Testis (tissue), 3 donors: ENCODE measurements around the gene KHSRP. TPM values are rescaled to one million over a fixed set of nuclear protein-coding genes. Genes with fewer than 3 reads are reported as not detected.

Experiments used
- DNase-seq: peaks from one replicate; pipeline ENCODE4 v3.0.0-alpha.2; 2019
- H3K27ac ChIP-seq, 2 donors: fragments of 200-600 bp; sonication (generic); one replicate each; pipeline ENCODE4 v1.5.1; 2019
- H3K27me3 ChIP-seq: fragments of 200-600 bp; sonication (generic); one replicate; pipeline ENCODE4 v1.5.1; 2019
- H3K36me3 ChIP-seq: fragments of 200-600 bp; sonication (generic); one replicate; pipeline ENCODE4 v1.5.1; 2017; ENCODE audit warnings: low read depth; ENCODE audit errors: missing control alignments
- H3K4me1 ChIP-seq: fragments of 200-600 bp; sonication (generic); one replicate; pipeline ENCODE4 v1.5.1; 2019
- H3K4me3 ChIP-seq, 2 donors: fragments of 200-600 bp; sonication (generic); one replicate each; pipeline ENCODE4 v1.5.1; 2017 to 2019
- H3K9me3 ChIP-seq: fragments of 200-600 bp; sonication (generic); one replicate; pipeline ENCODE4 v1.5.1; 2017
- CTCF ChIP-seq, 3 experiments: fragments of 450-650 bp in 2 of 3; fragments of 200-600 bp in 1 of 3; sonication (generic) in 1 of 3; IDR thresholded peaks; one replicate each; pipeline ENCODE4 v1.5.1; 2016 to 2019; ENCODE audit warnings: antibody characterized with exemption in 3 of 3, mild to moderate bottlenecking in 2 of 3, moderate library complexity in 1 of 3
- POLR2A ChIP-seq: fragments of 450-650 bp; IDR thresholded peaks from one replicate; pipeline ENCODE4 v1.6.1; 2017; ENCODE audit warnings: antibody characterized with exemption, mild to moderate bottlenecking, moderate library complexity
- WGBS, 2 donors: methylation state at CpG; one replicate each; pipeline ENCODE4 v1.1.5; 2018; 5-methylcytosine and 5-hydroxymethylcytosine counted together
- intact Hi-C: fragments of 100-400 bp; cut with DNase I; formaldehyde crosslinking; loops from one replicate; pipeline ENCODE4 v1.15.1; 2023; ENCODE audit warnings: low total_unique reads
- polyA plus RNA-seq: library from polyadenylated mRNA; stranded (reverse); fragments of 350-450 nt; fragmentation: Illumina TruSeq; extraction: RNeasy Lipid Tissue Mini Kit (QIAGEN cat#74804); gene quantifications from one replicate; pipeline ENCODE4 v1.2.3, GENCODE V29; 2014; ENCODE audit warnings: low read depth, low replicate concordance; ENCODE audit not compliant: insufficient read depth
- total RNA-seq, 2 donors: library from RNA; depleted of rRNA; stranded (reverse); fragments of >200 nt; gene quantifications; one replicate each; pipeline ENCODE4 v1.2.3, GENCODE V29; 2016

The KHSRP gene
- total and polyA plus RNA-seq, 3 donors from 2014 or later: 279 to 358 (median 336) TPM

DNA sequence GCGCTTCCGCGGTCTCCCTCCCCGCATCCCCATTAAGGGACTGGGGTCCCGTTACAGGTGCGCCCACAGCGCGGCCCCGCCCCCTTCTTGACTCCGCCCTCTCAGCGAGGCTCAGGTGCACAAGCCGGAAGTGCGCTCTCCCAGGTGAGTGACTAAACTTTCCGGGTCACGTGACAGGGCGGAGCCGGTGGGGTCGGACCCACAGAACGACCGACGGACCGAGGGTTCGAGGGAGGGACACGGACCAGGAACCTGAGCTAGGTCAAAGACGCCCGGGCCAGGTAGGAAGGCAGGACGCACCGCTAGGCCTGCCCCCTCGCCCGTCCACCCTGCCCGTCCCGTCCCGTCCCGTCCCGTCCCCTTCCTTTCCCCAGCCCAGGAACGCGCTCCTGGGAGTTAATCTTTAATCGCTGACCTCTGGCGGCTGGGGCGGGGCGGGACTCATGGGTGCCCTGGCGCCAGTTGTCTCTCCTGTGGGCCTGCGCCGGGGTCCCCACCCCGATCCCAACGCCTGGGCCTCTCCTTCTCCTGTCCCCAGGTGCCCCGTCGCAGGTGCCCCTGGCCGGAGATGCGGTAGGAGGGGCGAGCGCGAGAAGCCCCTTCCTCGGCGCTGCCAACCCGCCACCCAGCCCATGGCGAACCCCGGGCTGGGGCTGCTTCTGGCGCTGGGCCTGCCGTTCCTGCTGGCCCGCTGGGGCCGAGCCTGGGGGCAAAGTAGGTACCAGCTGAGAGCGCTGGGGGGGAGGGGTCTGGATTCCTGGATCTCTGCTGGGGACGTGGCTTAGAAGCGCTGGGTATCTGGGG, 39.7 kb upstream of the KHSRP start, which contains the start of gene CRB3:
Gene CRB3 (plus strand): TSS at position 202 of the 804 bp plus-strand sequence. CDS start 431 bp downstream, at position 633.
- peak; percentile 37 for DNase-seq
- Histone ChIP-seq H3K4me1 (peaks cover 3% of the 10 kb centered on the region), H3K27me3 (no peaks in the 10 kb centered on the region), H3K27ac (no peak within 1 kb of the TSS), H3K36me3 (no peaks in the 10 kb centered on the region), H3K4me3 (peak within 1 kb of the TSS in 1 of 2 donors; percentile 12), H3K9me3 (no peaks in the 10 kb centered on the region)
- intact Hi-C loops: no loop called here
- WGBS, 2 donors: 4% methylated on average over 10 to 58 of the region's 65 CpGs
- TF ChIP-seq POLR2A (no peak), CTCF (IDR thresholded peaks at IDR 0.05) (no peak)

- H3K4me1 ChIP-seq: peaks cover 13% of the 10 kb centered on the region
- no peaks in the 10 kb centered on the region for H3K36me3 ChIP-seq
- no peak overlapping the region for H3K27ac ChIP-seq
- WGBS, 2 donors: 1% methylated on average over 28 to 53 of the region's 57 CpGs
- TF ChIP-seq CTCF (IDR thresholded peaks at IDR 0.05) (peak in 2 of 3 experiments; percentile 37 to 47), POLR2A (no peak)
- DNase-seq: peak; percentile 99
- H3K27me3 ChIP-seq: no peaks in the 10 kb centered on the region
- H3K4me3 ChIP-seq: peak overlapping the region; percentile 68 to 72
- intact Hi-C loops: no loop called here
- H3K9me3 ChIP-seq: no peaks in the 10 kb centered on the region
Measured at GRCh38 chr19:6460099-6460884, 35.7 kb upstream of the KHSRP start.

- Histone ChIP-seq H3K27me3 (no peaks in the 10 kb centered on the region), H3K4me3 (peak within 1 kb of the TSS; percentile 68 to 72), H3K27ac (no peak within 1 kb of the TSS), H3K36me3 (no peaks in the 10 kb centered on the region), H3K9me3 (no peaks in the 10 kb centered on the region), H3K4me1 (peaks cover 13% of the 10 kb centered on the region)
- WGBS, 2 donors: 0 to 1% methylated on average over 8 to 57 of the region's 70 CpGs
- intact Hi-C loops: no loop called here
- DNase-seq: peak; percentile 68
- no peak for TF ChIP-seq CTCF (IDR thresholded peaks at IDR 0.05)
- no peak for TF ChIP-seq POLR2A
Measured at GRCh38 chr19:6459262-6460098, 34.9 kb upstream of the KHSRP start, which contains the start of gene SLC25A23. Gene SLC25A23 (minus strand): TSS chr19:6459792. CDS start chr19:6459628, 164 bp downstream.

- DNase-seq: no peak
- 17 to 29% methylated on average over 14 to 16 of the region's 16 CpGs for WGBS, 2 donors
- Histone ChIP-seq H3K9me3 (no peaks in the 10 kb centered on the region), H3K27me3 (no peaks in the 10 kb centered on the region), H3K4me1 (peaks cover 13% of the 10 kb centered on the region), H3K4me3 (peak overlapping the region; percentile 68 to 72), H3K36me3 (no peaks in the 10 kb centered on the region), H3K27ac (no peak overlapping the region)
- TF ChIP-seq CTCF (IDR thresholded peaks at IDR 0.05): no peak
- TF ChIP-seq POLR2A: no peak
- intact Hi-C loops: no loop called here
Measured at GRCh38 chr19:6458695-6459261, 34.2 kb upstream of the KHSRP start.
